AG10803 (cell line): ENCODE results near the gene AP1S3.
A peak's percentile ranks its signal among the peaks of the same experiment; 100 is the strongest.

Experiments used
- DNase-seq: peaks from one replicate; pipeline ENCODE4 v3.0.0; 2010; ENCODE audit warnings: low read depth
- H3K4me3 ChIP-seq: 2 replicates; pipeline ENCODE4 v1.5.1; 2011; ENCODE audit warnings: mild to moderate bottlenecking, low read length, control low read depth
- TF ChIP-seq, protein P1 (sequence below): conservative IDR thresholded peaks from 2 replicates; pipeline ENCODE4 v1.5.1; 2011; ENCODE audit warnings: mild to moderate bottlenecking, low read length, control low read depth, inconsistent platforms

AP1S3 gene

DNA sequence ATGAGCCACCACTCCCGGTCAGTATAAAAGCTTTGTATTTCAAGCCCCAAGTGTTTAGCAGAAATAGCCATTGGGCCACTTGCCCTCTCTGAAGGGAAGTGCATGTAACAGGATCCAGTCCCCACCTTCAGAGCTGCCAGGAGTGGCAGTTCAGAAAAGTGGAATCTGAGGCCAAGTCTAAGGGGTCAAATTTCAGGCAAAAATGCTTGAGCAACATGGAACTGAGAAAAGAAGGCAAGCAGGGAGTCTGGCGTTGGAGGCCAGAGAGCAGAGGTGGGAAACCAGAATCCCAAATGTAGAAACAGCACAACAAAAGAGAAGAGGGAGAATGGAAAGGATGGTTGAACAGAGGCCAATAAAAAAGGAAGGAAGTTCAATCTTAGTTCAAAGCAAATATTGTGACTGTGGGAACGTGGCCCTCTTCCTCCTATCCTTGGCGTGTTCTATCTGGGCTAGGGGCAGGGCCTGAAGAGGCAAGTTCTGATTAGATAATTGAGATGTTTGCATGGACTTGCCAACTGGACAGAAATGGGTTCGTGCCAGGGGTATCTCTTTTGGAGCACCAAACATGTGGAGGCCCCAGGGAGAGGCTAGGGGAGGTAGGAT, 102.2 kb downstream of the AP1S3 start:
- TF ChIP-seq, protein P1, sequence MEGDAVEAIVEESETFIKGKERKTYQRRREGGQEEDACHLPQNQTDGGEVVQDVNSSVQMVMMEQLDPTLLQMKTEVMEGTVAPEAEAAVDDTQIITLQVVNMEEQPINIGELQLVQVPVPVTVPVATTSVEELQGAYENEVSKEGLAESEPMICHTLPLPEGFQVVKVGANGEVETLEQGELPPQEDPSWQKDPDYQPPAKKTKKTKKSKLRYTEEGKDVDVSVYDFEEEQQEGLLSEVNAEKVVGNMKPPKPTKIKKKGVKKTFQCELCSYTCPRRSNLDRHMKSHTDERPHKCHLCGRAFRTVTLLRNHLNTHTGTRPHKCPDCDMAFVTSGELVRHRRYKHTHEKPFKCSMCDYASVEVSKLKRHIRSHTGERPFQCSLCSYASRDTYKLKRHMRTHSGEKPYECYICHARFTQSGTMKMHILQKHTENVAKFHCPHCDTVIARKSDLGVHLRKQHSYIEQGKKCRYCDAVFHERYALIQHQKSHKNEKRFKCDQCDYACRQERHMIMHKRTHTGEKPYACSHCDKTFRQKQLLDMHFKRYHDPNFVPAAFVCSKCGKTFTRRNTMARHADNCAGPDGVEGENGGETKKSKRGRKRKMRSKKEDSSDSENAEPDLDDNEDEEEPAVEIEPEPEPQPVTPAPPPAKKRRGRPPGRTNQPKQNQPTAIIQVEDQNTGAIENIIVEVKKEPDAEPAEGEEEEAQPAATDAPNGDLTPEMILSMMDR: no peak

DNA sequence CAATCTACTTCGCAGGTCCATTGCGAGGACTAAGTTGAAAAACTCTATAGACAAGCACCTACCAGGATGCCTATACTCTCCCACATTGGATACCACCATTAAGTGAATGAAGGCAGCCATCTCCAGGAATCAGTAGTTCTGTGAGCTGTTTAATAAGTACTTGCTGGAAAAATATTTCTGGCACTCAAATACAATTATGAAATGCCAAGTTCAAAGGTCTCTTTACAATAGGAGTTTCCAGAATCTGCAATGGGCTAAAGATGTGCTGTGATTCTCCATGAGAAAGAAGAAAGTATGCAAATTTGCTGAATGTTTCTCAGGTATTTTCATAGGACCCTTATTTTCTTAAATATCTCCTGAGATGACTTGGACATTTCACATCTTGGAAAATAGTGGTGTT, 103.0 kb downstream of the AP1S3 start:
- no peak overlapping the region for H3K4me3 ChIP-seq
- no peak for DNase-seq
- TF ChIP-seq, protein P1: no peak

More for the DNA sequence above, 102.2 kb downstream of the AP1S3 start:
- H3K4me3 ChIP-seq: no peak overlapping the region
- DNase-seq: no peak

DNA sequence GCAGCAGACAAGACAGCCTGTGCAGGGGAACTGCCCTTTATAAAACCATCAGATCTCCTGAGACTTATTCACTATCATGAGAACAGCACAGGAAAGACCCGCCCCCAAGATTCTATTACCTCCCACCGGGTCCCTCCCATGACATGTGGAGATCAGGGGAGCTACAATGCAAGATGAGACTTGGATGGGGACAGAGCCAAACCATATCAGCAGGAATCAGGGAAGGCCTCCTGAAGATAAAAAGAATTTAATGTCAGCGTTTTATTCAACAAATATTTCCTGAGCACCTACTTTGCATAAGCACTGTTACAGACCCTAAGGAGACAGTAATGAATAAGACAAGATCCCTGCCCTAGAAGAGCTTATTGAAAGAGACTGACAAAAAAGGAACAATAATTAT, 105.0 kb downstream of the AP1S3 start:
- no peak for DNase-seq
- H3K4me3 ChIP-seq: no peak overlapping the region
- TF ChIP-seq, protein P1: no peak

DNA sequence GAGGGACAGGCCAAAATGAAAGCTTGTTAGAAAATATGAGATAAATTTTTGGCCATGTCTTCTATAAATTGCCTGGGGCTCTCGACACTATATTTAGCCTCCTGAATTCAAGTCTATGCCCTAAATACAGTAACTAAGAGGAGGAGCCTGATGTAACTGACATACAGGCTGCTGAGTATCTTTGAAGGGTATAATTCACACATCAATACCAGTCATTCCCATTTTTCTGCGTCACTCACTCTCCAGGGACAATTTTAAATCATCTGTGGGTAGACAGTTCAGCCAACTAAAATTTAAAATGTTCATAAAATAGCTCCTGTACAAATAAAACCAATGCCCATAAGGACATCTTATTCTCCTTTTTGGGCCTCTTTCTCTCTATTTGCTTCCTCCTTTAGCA, 105.9 kb downstream of the AP1S3 start:
- TF ChIP-seq, protein P1: no peak
- no peak for DNase-seq
- H3K4me3 ChIP-seq: no peak overlapping the region

DNA sequence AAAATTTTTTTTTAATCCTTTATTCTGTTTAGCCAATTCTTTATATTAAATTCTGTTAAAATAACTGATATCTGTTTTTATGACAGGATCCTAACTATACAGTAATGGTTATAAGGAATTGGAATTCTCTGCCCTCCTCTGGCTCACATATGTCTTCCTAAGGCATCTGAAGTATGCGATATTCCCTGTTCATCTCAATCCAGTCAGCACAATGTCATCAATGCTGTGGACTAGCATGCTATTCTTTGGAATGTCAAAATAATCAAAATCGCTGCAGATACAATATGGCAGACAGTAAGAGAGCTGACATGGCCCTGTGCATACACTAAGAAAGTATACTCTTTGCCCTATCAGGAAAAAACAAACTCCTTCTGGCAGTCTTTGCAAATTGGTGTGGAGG, 107.6 kb downstream of the AP1S3 start:
- H3K4me3 ChIP-seq: no peak overlapping the region
- DNase-seq: no peak
- TF ChIP-seq, protein P1: no peak

DNA sequence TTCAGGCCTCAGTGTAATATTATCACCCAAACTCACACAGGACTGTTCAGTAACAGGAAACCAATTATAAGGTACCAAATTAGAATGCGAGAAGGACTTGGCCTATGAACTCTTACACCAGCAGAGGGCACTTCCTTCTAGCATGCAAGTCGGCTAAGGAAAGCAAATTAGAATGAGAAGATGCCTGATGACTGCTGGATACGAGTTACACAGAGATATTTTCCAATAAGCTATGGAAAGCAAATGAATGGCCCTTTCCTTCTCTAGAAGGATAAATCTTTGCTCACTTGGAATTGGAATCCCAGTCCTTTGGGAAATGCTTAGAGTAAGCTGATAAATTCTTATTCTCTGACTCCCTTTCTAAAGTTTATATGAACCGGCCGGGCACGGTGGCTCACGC, 109.8 kb downstream of the AP1S3 start:
- no peak overlapping the region for H3K4me3 ChIP-seq
- TF ChIP-seq, protein P1: peak; percentile 65
- peak; percentile 65 for DNase-seq
